PC-9 (cell line): ENCODE results near the gene IP6K2.

Experiments used
- CTCF ChIP-seq: fragments of 200-600 bp; sonication (generic); conservative IDR thresholded peaks from 2 replicates; pipeline ENCODE4 v1.6.1; 2017; ENCODE audit warnings: mixed run types, antibody characterized with exemption, mild to moderate bottlenecking, moderate library complexity
- EZH2 ChIP-seq: fragments of 200-600 bp; sonication (generic); IDR thresholded peaks from 2 replicates; pipeline ENCODE4 v1.8.0; 2017; ENCODE audit warnings: antibody characterized with exemption, low read depth

- no peak for TF ChIP-seq CTCF
- TF ChIP-seq EZH2: no peak
Observed at GRCh38 chr3:48688032-48688736, 28.8 kb downstream of the IP6K2 start.
